Gastroesophageal sphincter (tissue), 3 donors: ENCODE data around the gene CADM1.

Source experiments
- CTCF ChIP-seq, 4 experiments: fragments of 200-600 bp in 2 of 4; fragments of 450-650 bp in 2 of 4; sonication (generic) in 1 of 4; IDR thresholded peaks; one replicate each; pipeline ENCODE4 v1.5.1; 2017 to 2019; ENCODE audit warnings: antibody characterized with exemption in 4 of 4, mild to moderate bottlenecking in 2 of 4, moderate library complexity in 2 of 4
- POLR2A ChIP-seq, 2 donors: fragments of 450-650 bp; IDR thresholded peaks; one replicate each; pipeline ENCODE4 v1.6.1; 2017; ENCODE audit warnings: antibody characterized with exemption in 2 of 2, mild to moderate bottlenecking in 2 of 2, moderate library complexity in 1 of 2

GRCh38 chr11:115325523-115325922 is 178.7 kb downstream of the CADM1 start:
- TF ChIP-seq CTCF (IDR thresholded peaks at IDR 0.05) (no peak), POLR2A (IDR thresholded peaks at IDR 0.05) (no peak)
